ENCODE measurements around the gene SH2B3. TPM values are rescaled to one million over a fixed set of nuclear protein-coding genes. Genes with fewer than 3 reads are reported as not detected.

The SH2B3 gene
- total RNA-seq, 1 experiment from 2014 or later = 40.3 TPM

GRCh38 chr12:111366075-111366474 lies 39.6 kb upstream of the SH2B3 start:
- H3T11ph ChIP-seq (ENCODE audit: low read length) = no peak overlapping the region
- no peak overlapping the region for H2AFZ ChIP-seq (ENCODE audit: low read length)
- peaks cover 14% of the 10 kb centered on the region in 2 experiments for H3K4me1 Mint-ChIP-seq
- H3K27me3 ChIP-seq (ENCODE audit: insufficient read depth, low read length) = no peaks in the 10 kb centered on the region
- H3K4me3 Mint-ChIP-seq = peak overlapping the region in 1 of 2 experiments; percentile 33; a peak in 1 of 5 replicates
- H3K4me1 ChIP-seq (ENCODE audit: insufficient read depth, low read length) = no peaks in the 10 kb centered on the region
- no peak overlapping the region for H2BK15ac ChIP-seq (ENCODE audit: low read depth, low read length)
- no peak overlapping the region for H2BK20ac ChIP-seq (ENCODE audit: low read depth, low read length, poor library complexity, severe bottlenecking)
- H2AK5ac ChIP-seq (ENCODE audit: insufficient read length, low read length) = no peak overlapping the region
- H3K23me2 ChIP-seq (ENCODE audit: insufficient read length, low read depth, low read length, poor library complexity, severe bottlenecking) = peaks cover 13% of the 10 kb centered on the region
- H3K27ac ChIP-seq (ENCODE audit: insufficient read length, low read depth, low read length) = no peak overlapping the region
- no peak overlapping the region for H2BK5ac ChIP-seq (ENCODE audit: insufficient read length, low read length)
- H4K20me1 ChIP-seq (ENCODE audit: control insufficient read depth, insufficient read depth, insufficient read length) = no peaks in the 10 kb centered on the region
- DNase-seq = no peak
- H3K14ac ChIP-seq (ENCODE audit: insufficient read depth, low read length) = no peak overlapping the region
- no peak overlapping the region for H3K9ac ChIP-seq (ENCODE audit: extremely low read depth, insufficient read length, low read length)
- no peak overlapping the region for H2BK120ac ChIP-seq (ENCODE audit: low read depth, low read length, poor library complexity, severe bottlenecking)
- WGBS (ENCODE audit: extremely low coverage, insufficient read length, low lambda C conversion rate) = no CpG with 5 or more reads among the region's 10 CpGs
- TF ChIP-seq CTCF (conservative IDR thresholded peaks at IDR 0.05) = no peak
- no peaks in the 10 kb centered on the region for H3K79me1 ChIP-seq (ENCODE audit: insufficient read depth, low read depth, low read length, poor library complexity, severe bottlenecking)
- H3K4ac ChIP-seq (ENCODE audit: low read depth, low read length) = no peak overlapping the region
- no peaks in the 10 kb centered on the region for H3K9me3 ChIP-seq (ENCODE audit: control insufficient read depth, low read depth, low read length)
- H3K4me2 ChIP-seq (ENCODE audit: insufficient read depth, insufficient read length, low read length) = no peak overlapping the region
- no peak overlapping the region for H3K56ac ChIP-seq (ENCODE audit: insufficient read length, low read depth, low read length)
- no peaks in the 10 kb centered on the region for H3K79me2 ChIP-seq (ENCODE audit: insufficient read depth, low read length)
- H4K8ac ChIP-seq (replicated peaks; ENCODE audit: insufficient read length, low read depth, low read length) = no peak overlapping the region
- H3K36me3 Mint-ChIP-seq (ENCODE audit: insufficient read depth in 1 of 3, low read depth in 3 of 3) = peaks cover 0 to 13% (median 3%) of the 10 kb centered on the region in 3 experiments; a peak in 5 of 7 replicates
- H4K91ac ChIP-seq (ENCODE audit: insufficient read length, low read depth, low read length) = no peak overlapping the region
- H3K23ac ChIP-seq (ENCODE audit: insufficient read length, low read depth, low read length) = no peak overlapping the region
- no peak overlapping the region for H2BK12ac ChIP-seq (ENCODE audit: insufficient read length, low read depth, low read length)
- no peak overlapping the region for H3K27ac Mint-ChIP-seq
- H3K9me3 Mint-ChIP-seq = no peaks in the 10 kb centered on the region; a peak in 1 of 5 replicates
- H3K27me3 Mint-ChIP-seq (ENCODE audit: low read depth) = peaks cover 15% of the 10 kb centered on the region
- H4K5ac ChIP-seq (ENCODE audit: insufficient read length, low read depth, low read length) = no peak overlapping the region
- H3K18ac ChIP-seq (ENCODE audit: insufficient read length, low read depth, low read length) = no peak overlapping the region

Measured in H9 (cell line).